ENCODE measurements around the gene SHB.

Gene SHB

DNA sequence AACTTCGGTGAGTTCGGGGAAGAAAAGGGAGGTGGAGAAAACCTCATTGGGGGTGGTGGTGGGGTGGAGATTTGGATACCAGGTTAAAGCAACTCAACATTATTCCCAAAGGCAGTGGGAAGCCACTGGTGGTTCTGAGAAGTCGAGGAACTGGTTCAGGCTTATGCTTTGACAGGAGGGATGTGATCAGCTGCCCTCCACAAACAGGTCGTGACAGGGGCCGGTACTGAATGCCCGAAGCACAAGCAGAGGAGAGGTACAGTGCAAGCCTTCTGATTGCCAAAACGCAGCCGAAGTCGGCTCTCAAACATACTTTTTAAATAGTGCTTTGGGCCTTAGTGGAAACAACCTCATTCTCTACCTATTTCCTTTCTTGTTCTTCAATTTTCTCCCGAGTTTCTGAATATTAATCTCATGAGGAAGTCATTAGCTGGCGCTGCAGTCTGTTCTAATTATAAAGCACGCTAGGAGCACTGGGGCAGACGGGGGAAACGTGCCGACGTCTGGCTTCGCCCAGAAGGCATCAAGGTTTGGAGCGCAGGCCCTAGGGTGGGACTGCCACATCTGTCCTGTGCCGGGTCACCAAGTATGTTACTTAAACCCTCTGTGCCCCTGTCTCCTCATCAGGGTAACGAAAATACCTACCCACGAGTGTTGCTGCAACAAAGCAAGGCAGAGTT is 27.3 kb downstream of the SHB start:
- no peak for DNase-seq

DNA sequence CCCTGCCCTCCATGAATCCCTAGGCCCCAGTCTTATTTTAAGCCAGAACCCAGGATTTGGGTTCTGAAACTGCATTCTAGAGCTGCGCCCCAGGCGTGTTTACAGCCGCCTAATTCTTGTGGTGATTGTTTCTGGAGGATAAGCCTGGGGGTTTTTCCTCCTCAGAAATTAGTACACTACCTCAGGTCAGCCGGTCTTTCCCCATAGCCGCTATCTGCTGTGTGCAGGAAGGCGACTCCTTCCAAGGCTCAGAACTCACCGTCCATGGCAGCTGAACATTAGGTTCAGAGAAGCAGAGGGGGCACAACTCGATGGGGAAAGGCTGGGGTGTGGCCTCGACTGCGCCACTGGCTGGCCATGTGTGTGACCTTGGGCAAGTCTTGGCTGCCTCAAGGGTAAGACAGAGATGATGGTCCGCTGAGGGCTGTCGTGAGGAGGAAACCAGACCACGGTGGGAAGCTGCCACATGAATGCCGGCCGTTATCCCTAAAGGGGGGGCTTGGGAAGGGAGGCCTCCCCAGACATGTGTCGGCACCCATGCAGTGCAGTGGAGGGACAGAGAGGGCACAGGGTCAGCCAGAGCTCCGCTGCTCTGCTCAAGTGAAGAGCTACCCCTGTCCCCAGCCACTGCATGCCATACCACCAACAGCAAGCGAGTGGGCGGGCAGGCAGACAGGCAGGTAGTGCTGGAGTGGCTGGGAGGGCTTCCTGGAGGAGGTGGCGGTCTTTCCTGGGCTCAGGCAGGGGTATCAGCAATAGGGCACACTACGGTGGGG is 28.9 kb downstream of the SHB start:
- DNase-seq: no peak

DNA sequence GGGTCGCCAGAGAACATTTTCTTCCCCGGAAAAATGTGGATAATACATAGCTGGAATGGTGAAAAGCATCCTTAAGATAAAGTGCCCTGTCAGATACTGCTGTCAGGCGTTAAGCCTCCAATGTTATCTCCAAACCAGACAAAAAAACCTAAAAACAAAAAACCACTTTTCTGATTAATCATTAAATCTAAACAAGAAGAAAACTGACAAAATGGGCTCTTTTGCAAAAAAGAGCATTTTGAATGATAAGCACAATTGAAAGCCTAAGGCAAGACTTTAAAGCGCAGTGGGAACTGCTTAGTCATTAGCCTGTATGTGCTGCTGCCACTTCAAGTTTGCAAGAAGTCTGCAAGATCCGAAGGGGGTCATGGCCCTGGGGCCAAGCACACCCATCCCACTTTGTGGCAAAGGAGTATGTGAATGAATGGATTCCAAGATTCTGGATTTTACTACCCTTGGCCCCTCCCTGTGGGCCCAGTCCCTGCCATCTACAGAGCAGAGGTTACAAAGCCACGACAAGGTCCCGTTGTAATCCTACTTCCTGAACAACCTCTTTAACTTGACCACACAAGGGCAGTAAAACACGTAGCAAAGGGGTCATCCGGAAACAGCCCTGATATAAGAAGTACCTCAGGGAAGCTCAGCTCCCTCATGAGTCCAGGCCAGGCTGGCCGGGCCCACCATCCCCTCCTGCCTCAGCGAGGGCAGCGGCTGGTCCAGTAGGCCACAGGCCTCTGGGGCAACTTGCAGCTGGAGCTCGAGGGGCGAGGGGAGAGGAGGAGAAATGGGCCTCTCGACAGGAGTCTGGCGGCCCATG is 29.7 kb downstream of the SHB start:
- DNase-seq: no peak

DNA sequence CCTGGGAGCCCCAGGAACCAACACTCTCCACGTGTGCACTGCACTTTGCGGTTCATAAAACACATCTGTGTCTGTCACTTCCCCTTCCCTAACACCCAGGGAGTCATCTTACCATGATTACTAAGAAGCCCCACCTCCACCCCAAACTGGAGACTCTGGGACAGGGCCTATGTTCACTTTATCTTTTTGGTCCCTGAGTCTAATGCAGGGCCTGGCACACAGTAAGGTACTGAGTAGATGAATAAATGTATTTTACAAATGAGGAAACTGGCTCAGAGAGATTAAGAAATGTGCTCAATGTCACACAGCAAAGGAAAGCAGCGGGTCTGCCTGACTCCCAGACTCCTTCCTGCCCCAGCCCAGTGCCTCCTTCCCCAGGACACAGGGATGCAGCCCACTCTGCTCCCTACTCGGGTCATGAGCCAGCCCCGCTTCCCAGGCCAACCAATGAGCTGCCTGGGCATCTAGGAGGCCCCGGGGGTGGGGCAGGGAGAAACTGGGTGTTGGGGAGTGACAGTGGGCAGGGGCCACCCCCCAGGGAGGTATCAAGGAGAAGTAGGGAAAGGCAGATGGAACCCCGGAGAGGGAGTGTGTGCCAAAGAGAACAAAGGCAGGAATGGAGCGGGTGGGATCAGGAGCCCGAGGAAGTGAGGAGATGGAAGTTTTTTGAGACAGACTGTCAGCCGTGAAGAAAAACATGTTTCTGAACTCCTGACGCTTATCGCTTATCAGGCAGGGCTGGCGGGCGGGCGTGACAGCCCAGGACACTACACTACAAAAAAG is 30.5 kb downstream of the SHB start:
- no peak for DNase-seq

DNA sequence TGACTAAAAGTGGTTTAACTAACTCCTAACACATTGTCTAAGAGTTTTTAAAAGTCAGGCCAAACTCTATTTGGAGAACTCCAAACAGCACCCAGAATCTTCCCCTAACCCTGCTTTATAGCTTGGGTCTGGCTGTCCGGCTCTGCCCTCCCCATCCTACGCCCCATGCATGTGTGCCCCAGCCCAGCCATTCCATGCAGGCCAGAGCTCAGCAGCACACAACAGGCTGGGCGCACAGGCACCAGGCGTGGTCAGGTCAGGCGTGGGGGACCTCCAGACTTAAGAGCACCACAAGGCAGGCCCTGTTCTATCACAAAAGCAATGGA is 31.1 kb downstream of the SHB start:
- DNase-seq: no peak

DNA sequence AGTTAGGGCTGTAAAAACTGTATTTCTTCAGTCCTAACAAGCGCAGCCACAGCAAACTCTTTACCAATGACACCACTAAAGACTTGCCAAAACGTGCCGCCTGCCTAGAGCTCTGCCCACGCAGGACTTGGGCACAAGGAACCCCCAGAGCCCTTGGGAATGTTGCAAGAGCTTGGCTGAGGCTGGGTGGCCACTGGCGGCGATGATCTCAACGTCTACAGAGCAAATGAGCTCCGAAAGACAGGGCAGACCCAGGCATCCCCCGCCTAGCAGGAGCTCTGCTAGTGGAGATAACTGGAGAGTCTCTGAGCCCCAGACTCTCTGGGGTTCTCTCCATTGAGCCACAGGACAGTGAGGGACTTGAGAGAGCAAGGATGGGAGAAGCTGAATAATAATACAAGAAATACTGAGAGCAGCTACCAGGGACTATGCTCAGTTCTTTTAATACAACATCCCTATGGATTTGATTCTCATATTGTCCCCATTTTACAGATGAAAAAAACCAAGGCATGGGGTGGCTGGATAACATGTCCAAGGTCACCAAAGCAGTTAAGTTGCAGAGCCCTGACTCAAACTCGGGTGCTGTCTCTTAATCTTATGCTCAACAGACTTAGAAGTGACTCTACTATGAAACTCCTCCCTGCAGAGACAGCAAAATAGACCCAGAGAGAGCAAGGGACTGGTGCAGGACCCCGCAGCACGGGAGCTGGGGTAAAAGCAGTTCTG is 32.5 kb downstream of the SHB start:
- no peak for DNase-seq

DNA sequence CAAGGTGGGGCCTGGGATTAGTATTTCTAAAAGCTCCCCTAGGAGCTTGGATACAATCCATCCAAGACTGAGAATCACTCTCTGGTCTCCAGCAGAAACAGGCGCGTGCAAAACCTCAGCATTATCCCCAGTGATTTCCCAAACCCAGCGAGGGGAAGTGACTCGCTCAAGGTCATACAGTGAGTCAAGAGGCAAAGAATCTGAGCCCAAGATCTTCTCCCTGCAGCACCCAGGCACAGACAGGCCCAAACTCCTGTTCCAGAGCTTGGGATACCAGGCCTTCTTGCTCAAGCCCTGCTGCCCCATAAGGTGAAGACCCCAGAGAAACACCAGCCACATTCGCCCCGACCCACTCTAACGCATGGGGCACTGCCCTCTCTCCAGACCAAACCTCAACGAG is 33.2 kb downstream of the SHB start:
- no peak for DNase-seq

DNA sequence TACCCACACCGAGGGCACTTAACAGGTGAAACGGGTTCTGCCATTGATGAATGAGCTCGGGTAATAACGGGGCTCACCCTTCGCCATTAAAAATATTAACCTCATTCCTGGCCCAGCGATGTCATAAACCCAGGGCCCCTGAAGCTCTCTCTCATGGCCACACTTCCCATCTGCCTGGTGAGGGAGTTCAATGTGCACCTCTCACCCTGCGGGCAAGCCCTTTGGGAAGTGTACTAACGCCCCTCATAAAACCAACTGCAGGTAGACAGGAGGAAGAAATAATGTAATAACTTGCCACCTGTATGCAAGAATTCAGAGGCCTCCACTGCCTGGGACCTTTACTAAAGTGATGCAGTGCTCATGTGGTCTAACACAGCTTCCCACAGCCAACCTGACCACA is 35.1 kb downstream of the SHB start:
- DNase-seq: no peak

DNA sequence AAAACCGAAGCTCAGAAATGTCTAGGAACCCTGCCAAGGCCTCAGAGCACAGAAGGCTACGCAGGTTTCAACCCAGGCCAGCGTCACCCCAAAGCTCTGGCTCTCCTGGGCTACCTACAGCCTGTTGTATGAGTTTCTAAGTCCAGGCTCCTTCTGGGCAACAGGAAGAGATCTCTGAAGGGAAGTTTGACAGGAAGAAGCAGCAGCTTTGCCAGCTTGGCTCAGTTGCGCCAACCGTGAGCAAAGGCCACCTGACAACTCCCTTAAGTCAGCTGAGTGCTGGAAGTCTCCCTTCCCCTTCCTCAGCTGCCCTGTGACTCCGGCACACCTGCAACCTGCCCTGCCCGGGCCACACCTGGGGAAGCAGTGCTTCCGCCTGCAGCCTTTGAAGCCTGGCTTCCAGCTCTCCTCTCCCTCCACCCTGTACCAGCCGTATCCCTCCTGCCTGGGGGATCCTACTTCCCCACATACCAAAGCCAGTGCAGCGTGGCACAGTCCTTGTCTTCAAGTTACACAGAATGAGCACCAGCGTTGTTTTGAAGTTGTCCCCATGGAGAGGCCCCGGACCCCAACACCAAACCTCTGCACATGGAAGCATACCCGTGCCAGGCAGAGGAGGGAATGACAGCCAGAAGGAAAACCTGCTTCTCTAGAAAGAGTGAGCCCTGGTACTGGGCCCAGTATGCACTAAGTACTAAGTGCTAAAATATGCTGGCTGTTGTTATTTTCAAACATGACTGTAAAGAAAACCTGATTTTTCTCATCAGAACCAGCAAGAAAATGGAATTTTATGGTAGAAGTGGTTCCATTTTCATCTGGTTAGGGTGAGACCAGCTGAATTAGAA is 36.5 kb downstream of the SHB start:
- DNase-seq: no peak

DNA sequence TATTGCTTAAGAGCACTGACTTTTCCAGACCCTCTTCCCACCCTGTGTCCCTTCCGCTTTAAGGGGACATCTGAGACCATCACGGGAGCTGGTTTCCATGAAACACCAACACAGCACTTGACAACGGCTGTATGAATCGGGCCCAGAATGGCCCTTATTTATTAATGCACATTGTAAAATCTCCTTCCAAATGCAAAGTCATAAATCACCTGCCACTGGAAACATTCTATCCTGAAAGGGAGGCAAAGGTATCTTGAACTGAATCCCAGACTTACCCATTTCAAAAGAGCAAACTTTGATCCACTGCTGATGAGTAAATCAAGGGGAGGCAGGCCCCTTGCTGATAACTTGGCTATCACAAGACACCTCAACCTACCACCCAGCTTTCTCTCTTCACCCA is 37.4 kb downstream of the SHB start:
- DNase-seq: no peak

DNA sequence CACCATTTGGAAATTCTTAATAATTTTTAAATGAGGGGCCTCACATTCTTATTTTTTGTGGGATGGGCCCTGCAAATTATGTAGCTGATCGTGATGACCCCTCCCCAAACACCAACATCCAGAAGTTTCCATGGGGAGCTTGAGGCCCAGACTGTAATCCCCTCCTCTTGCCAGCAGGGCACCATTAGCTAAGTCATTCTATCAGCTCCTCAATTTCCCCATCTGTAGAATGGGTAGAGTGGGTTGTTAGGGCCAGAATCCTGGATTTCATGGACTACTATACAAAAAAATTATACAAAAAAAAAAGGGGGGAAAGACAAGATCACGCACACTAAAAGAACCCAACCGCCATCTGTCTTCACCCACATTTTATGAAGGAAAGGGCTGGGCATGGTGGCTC is 38.4 kb downstream of the SHB start:
- no peak for DNase-seq

DNA sequence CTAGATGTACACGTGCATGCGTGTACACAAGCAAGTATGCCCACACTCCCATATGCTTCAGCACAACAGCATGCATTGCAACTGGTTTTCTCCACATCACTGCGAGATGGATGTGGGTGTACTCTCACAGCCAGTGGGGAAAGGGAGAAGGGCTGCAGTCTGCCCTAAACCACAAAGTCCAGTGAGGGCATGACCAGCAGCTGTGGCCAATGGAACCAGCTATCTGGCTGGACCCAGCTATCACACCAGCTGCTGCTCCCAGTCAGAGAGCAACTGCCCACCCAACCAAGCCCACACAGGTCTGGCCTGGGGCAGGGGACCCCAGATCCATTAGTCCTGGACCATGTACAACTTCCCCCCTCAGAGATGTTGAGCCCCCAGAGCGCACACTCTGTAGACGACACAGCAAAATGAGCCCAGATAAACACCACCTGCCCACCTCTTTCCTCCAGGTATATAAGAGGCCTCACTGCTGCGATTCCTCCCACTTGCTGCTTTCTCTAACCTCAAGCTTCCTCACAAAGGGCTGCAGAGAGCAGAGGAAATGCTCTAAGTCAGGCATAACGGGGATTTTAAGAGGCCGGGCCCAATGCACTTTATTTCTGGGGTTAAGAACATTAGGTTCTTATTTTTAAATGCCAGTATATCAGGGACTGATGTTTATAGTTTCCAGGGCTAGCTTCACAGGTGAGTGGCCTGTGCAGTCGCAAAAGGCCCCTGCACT is 39.0 kb downstream of the SHB start:
- DNase-seq: no peak

DNA sequence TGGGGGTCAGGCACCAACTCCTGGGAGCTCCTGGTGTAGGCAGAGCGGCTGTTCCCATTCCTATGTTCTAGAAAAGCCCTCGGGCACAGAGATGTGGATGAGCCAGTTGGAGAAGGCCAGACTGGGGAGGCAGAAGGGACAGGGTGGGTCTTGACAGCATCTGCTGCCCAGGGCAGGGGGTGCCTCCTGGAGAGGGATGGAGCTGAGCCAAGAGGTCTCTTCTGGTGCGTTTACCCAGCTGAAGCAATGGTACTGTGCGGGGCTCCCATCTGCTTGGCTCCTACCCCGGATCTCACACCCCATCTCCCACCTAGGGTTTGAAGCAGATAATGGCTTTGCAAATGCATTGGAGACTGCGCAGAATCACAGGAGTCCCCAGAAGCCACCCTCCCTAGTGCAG is 41.3 kb downstream of the SHB start:
- DNase-seq: no peak

DNA sequence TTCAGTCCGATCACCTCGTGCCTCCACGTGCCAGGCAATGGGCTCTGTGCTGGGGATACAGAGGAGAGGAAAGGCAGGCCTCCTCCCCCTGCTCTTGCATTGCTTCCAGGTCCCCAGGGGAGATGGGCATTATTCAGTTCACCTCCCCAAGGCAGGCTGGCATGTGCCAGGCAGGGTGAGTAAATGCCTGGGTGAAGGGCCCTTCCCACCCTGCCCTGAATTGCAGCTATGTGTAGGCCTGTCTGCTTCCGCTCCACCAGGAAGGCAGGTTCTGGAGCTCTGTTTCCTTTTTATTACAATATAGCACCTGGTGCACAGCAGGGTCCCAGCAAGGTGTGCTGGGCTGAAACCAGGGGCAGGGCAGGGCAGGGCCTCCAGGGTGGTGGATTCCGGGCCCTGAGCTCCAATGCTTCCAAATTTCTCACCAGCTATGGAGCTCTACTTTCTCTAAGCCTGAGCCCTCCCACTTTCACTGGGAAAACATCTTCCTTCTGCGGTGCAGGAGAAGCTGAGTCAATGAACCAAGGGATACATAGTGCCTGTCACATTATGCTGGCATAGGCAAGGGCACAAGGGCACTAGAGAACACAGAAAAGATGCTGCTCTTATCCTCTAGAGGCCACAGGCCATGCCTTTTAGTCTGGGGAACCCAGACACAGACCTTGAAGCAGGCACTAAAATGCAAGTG is 42.0 kb downstream of the SHB start:
- no peak for DNase-seq

DNA sequence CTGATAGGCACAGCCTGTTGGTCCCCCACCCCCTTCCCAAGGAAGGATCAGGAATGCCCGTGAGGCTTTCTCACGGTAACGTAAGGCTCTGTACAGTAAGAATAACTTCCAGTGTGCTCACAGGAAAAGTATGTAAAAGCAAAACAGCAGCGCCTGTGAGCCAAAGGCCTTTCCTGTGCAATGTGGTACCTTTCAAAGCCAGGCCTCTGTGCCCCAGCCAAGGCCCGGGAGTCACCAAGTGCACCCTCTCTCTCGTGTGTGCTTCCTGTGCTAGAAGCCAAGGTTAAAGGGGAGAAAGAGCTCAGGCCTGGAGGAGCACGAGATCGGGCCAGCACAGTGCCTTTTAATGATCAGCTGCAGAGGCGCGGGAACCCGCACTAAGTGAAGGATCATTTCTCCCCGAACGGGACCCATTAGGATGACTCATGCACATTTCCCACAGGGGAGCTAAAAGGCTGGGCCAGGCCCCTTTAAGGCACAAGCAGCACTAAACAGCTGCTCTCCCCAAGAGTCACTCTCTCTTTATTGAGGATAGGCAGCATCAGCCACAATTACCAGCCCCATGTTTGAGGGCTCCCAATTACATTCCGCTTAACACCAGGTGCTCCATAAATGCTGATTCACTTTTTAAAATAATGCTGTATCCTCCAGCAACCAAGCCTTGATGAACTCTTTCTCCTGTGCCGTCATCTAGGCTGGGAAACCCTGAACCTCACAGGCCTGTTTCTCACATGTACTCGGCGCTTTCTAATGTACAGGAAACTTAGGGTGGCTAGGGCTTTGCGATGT is 42.8 kb downstream of the SHB start:
- DNase-seq: no peak

DNA sequence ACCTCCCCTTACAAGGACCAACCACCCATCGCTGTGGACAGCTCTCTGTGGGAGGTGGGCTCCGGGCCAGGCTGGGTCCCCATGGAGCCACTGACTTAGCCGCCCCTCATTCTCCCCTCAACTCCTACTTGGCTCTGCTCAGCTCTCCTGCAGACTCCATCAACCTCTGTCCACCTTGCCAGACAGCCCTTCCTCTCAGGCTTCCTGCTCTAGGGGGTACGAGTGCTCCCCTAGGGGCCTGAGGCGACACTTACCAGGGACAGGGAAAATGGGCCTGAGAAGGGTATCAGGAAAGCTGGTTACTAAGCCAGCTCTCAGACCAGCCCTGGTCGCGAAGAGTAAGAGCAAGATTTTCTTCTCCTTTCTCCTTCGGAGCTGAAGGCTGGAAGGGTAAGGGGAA is 43.9 kb downstream of the SHB start:
- DNase-seq: no peak

DNA sequence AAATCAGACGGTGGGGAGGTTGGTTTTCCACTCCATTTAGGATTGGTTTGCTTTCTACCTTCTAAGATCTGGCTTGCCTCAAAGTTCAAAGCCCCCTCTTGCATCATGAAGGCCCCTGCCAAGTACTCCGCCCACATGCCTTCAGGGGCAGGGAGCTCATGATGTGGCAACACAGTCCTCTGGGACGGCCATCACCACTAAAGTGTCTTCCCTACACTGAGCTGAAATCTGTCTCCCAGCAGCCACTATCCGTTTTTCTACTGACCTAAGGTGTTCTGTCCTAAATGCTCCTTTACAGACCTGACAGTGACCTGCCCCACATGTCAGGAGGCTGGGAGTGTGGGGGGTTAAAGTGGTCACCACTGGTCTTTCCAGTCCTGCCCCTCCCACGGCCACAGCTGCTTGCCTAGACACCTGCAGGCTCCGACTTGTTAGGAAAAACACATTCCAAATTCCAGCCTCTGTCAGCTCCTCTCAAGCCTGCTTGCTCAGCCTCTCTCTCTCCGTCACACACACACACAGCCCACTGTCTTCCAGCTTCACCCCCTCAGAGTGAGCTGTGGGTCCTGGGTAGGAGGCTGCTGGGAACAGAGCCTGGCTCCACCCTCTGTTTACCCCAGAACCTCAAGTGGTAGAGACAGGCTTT is 44.9 kb downstream of the SHB start:
- DNase-seq: no peak

DNA sequence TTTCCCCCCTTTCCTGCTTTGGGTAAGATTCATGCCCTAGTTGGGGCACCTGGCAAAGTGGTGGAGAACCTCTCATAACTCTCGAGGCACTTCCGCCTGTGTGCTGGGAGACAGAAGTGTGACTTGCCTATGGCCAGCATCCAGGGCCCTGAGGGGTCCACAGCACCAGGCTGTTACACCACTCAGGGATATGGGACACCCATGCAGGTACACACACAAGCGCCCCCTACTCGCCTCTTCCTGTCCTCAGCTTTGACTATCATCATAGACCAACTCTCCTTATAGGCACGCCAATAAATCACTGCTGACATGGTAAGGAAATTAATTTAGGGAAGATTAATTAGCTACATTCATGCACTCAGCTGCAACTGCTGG is 45.4 kb downstream of the SHB start:
- DNase-seq: no peak

DNA sequence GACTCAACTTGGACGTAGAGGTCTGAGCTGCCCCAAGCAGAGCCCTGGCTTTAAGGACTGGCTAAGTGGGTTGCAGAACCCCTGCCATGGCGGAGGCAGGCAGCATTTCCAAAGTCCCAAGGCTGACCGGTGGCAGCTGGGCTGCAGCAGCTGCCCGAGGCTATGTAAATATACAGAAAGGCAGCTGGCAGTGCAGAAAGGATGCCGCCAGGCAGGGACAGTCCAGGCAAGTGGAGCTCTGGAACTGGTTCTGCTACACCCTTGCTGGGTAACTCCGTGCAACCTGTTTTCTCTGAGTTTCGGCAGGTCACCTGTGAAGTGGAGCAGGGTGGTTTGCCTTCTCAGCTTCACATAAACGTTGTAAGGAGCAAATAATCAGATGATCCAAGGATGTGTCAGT is 46.0 kb downstream of the SHB start:
- DNase-seq: no peak
